ENCODE data around the gene BRCA2.

DNA sequence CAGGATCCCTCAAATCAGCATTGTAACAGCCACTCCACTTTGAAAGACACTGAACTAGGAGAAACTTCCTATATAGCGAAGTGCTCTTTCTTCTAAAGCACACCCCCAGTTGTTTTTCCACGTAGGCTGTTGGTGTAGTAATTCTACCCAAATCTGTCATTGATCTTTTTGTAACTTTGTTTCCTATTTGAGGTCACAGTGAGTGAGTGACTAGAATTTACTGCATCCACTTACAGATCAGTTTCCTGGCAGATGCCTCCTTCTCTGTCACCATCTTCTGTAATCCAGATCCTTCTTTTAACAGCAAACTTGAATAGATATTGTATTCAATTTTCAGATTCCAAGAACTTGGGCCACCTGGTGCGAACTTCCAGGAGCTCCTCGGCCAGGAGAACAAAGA lies 15.4 kb upstream of the BRCA2 start:
- TF ChIP-seq, protein P1, sequence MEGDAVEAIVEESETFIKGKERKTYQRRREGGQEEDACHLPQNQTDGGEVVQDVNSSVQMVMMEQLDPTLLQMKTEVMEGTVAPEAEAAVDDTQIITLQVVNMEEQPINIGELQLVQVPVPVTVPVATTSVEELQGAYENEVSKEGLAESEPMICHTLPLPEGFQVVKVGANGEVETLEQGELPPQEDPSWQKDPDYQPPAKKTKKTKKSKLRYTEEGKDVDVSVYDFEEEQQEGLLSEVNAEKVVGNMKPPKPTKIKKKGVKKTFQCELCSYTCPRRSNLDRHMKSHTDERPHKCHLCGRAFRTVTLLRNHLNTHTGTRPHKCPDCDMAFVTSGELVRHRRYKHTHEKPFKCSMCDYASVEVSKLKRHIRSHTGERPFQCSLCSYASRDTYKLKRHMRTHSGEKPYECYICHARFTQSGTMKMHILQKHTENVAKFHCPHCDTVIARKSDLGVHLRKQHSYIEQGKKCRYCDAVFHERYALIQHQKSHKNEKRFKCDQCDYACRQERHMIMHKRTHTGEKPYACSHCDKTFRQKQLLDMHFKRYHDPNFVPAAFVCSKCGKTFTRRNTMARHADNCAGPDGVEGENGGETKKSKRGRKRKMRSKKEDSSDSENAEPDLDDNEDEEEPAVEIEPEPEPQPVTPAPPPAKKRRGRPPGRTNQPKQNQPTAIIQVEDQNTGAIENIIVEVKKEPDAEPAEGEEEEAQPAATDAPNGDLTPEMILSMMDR (IDR thresholded peaks at IDR 0.05) = no peak
- no peak for TF ChIP-seq POLR2A (IDR thresholded peaks at IDR 0.05)

Measured in esophagus squamous epithelium (tissue), 4 donors.